Liver (tissue), 9 donors: ENCODE results near the gene RBM34. TPM values are rescaled to one million over a fixed set of nuclear protein-coding genes. Genes with fewer than 3 reads are reported as not detected.

Experiments used
- DNase-seq: peaks from one replicate; pipeline ENCODE4 v3.0.0-alpha.2; 2017; ENCODE audit warnings: low spot score
- H3K27ac ChIP-seq, 2 donors: one replicate each; pipeline ENCODE4 v1.7.0; 2013; ENCODE audit warnings: inconsistent platforms in 2 of 2, low read length in 2 of 2, control low read depth in 1 of 2, low read depth in 1 of 2, mild to moderate bottlenecking in 1 of 2
- H3K27me3 ChIP-seq, 4 donors: one replicate each; pipeline versions ENCODE4 v1.6.1 to v1.7.0; 2013; ENCODE audit warnings: low read length in 3 of 4, inconsistent platforms in 1 of 4, mild to moderate bottlenecking in 1 of 4, moderate library complexity in 1 of 4; ENCODE audit not compliant: control insufficient read depth in 4 of 4, insufficient read depth in 4 of 4
- H3K36me3 ChIP-seq, 4 donors: one replicate each; pipeline versions ENCODE4 v1.6.1 to v1.7.0; 2013; ENCODE audit warnings: low read length in 3 of 4, mild to moderate bottlenecking in 3 of 4, low read depth in 1 of 4, moderate library complexity in 1 of 4; ENCODE audit not compliant: control insufficient read depth in 4 of 4, insufficient read depth in 3 of 4
- H3K4me1 ChIP-seq, 4 donors: one replicate each; pipeline versions ENCODE4 v1.6.1 to v1.7.0; 2013; ENCODE audit warnings: low read length in 3 of 4, mild to moderate bottlenecking in 3 of 4, moderate library complexity in 1 of 4; ENCODE audit not compliant: control insufficient read depth in 4 of 4, insufficient read depth in 4 of 4
- H3K4me3 ChIP-seq, 3 donors: one replicate each; pipeline versions ENCODE4 v1.6.1 to v1.7.0; 2013; ENCODE audit warnings: low read length in 3 of 3, control low read depth in 1 of 3, low read depth in 1 of 3, mild to moderate bottlenecking in 1 of 3
- H3K9ac ChIP-seq, 2 donors: one replicate each; pipeline ENCODE4 v1.7.0; 2013; ENCODE audit warnings: low read length in 2 of 2, mild to moderate bottlenecking in 2 of 2, moderate library complexity in 2 of 2, control low read depth in 1 of 2, low read depth in 1 of 2
- H3K9me3 ChIP-seq, 4 donors: one replicate each; pipeline versions ENCODE4 v1.6.1 to v1.7.0; 2013; ENCODE audit warnings: low read length in 3 of 4; ENCODE audit not compliant: control insufficient read depth in 4 of 4
- EGR1 ChIP-seq, 2 donors: IDR thresholded peaks; 2 replicates each; pipeline ENCODE4 v1.6.1; 2016 to 2018; ENCODE audit warnings: antibody characterized with exemption in 2 of 2, low read depth in 2 of 2
- FOXA1 ChIP-seq: IDR thresholded peaks from 2 replicates; pipeline ENCODE4 v1.6.1; 2016; ENCODE audit warnings: antibody characterized with exemption
- FOXA2 ChIP-seq: IDR thresholded peaks from 2 replicates; pipeline ENCODE4 v1.6.1; 2016; ENCODE audit warnings: antibody characterized with exemption
- HNF4A ChIP-seq, 2 donors: conservative IDR thresholded peaks; 2 replicates each; pipeline ENCODE4 v1.6.1; 2016; ENCODE audit warnings: antibody characterized with exemption in 2 of 2, mild to moderate bottlenecking in 2 of 2
- HNF4G ChIP-seq: IDR thresholded peaks from 2 replicates; pipeline ENCODE4 v1.6.1; 2016; ENCODE audit warnings: antibody characterized with exemption
- JUND ChIP-seq, 2 donors: IDR thresholded peaks; 2 replicates each; pipeline ENCODE4 v1.6.1; 2016; ENCODE audit warnings: antibody characterized with exemption in 2 of 2
- NR2F2 ChIP-seq: IDR thresholded peaks from 2 replicates; pipeline ENCODE4 v1.6.1; 2016; ENCODE audit warnings: antibody characterized with exemption
- RAD21 ChIP-seq, 2 donors: IDR thresholded peaks; 2 replicates each; pipeline ENCODE4 v1.6.1; 2016; ENCODE audit warnings: antibody characterized with exemption in 2 of 2, mild to moderate bottlenecking in 2 of 2
- RXRA ChIP-seq, 2 donors: IDR thresholded peaks; 2 replicates each; pipeline ENCODE4 v1.6.1; 2017 to 2018; ENCODE audit warnings: antibody characterized with exemption in 2 of 2, mild to moderate bottlenecking in 1 of 2
- SP1 ChIP-seq: IDR thresholded peaks from 2 replicates; pipeline ENCODE4 v1.6.1; 2018; ENCODE audit warnings: antibody characterized with exemption, mild to moderate bottlenecking
- TAF1 ChIP-seq: conservative IDR thresholded peaks from 2 replicates; pipeline ENCODE4 v1.6.1; 2016; ENCODE audit warnings: antibody characterized with exemption, mild to moderate bottlenecking
- YY1 ChIP-seq: IDR thresholded peaks from 2 replicates; pipeline ENCODE4 v1.6.1; 2016; ENCODE audit warnings: antibody characterized with exemption, mild to moderate bottlenecking
- WGBS: extraction: QIAGEN DNeasy Blood & Tissue Kit; methylation state at CpG from one replicate; pipeline ENCODE4 v1.1.7; 2013; 5-methylcytosine and 5-hydroxymethylcytosine counted together
- polyA plus RNA-seq, 2 donors: library from polyadenylated mRNA; stranded (reverse) in 1 of 2; unstranded in 1 of 2; fragments of 200-250 nt in 1 of 2; fragments of >200 nt in 1 of 2; fragmentation: Nextera tagmentation in 1 of 2; extraction: Ambion mirVana in 1 of 2; gene quantifications; one replicate each; pipeline versions ENCODE4 v1.2.1 to v1.2.3, GENCODE V29; 2013 to 2015
- total RNA-seq, 2 donors: library from RNA; depleted of rRNA; stranded (reverse); fragments of >200 nt; gene quantifications; one replicate each; pipeline ENCODE4 v1.2.3, GENCODE V29; 2014
- TF ChIP-seq, protein P1 (sequence below): IDR thresholded peaks from 2 replicates; pipeline ENCODE4 v1.6.1; 2016; ENCODE audit warnings: antibody characterized with exemption
- TF ChIP-seq, protein P2 (sequence below): IDR thresholded peaks from 2 replicates; pipeline ENCODE4 v1.6.1; 2016; ENCODE audit warnings: antibody characterized with exemption
- TF ChIP-seq, protein P3 (sequence below): fragments of 150-350 bp; IDR thresholded peaks from 2 replicates; pipeline ENCODE4 v1.5.1; 2017; ENCODE audit warnings: improper control_type of control experiment, low read depth, low read length; ENCODE audit not compliant: missing input control
- TF ChIP-seq, protein P4 (sequence below): IDR thresholded peaks from 2 replicates; pipeline ENCODE4 v1.6.1; 2016; ENCODE audit warnings: antibody characterized with exemption, mild to moderate bottlenecking
- donor health status: healthy.
- donor health status: healthy.
- donor health status: healthy.
- donor health status: healthy.
- donor health status: healthy.

RBM34 gene
- total and polyA plus RNA-seq, 4 donors: 15.6 to 30.2 (median 18.8) TPM

DNA sequence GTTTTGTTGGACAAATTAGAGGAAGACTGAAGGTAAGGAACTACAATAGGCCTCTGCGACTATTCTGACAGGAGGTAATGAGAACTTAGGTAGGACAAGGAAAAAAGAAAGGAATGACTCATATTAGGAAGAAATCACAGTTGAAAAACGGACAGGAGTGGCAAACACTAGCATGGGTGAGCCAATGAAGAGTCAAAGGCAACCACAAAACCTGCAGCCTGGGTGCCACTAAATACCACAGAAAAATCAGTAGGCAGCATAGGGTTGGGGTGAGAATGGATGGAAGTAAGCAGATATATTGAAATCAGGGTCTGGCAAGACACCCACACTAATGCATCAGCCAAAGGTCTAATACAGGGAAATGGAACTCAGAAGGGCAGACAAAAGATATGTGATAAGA, 10.0 kb downstream of the RBM34 start:
- H3K4me1 ChIP-seq: no peaks in the 10 kb centered on the region
- H3K4me3 ChIP-seq: no peak overlapping the region
- H3K9ac ChIP-seq: no peak overlapping the region
- TF ChIP-seq, protein P1, sequence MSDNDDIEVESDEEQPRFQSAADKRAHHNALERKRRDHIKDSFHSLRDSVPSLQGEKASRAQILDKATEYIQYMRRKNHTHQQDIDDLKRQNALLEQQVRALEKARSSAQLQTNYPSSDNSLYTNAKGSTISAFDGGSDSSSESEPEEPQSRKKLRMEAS: no peak
- TF ChIP-seq EGR1 (IDR thresholded peaks at IDR 0.05; ENCODE audit: low read depth in 2 of 2): no peak
- no peak for TF ChIP-seq RXRA (IDR thresholded peaks at IDR 0.05)
- no peak for TF ChIP-seq JUND (IDR thresholded peaks at IDR 0.05)
- no peak for TF ChIP-seq RAD21 (IDR thresholded peaks at IDR 0.05)
- TF ChIP-seq YY1: no peak
- TF ChIP-seq NR2F2: no peak
- TF ChIP-seq, protein P2, sequence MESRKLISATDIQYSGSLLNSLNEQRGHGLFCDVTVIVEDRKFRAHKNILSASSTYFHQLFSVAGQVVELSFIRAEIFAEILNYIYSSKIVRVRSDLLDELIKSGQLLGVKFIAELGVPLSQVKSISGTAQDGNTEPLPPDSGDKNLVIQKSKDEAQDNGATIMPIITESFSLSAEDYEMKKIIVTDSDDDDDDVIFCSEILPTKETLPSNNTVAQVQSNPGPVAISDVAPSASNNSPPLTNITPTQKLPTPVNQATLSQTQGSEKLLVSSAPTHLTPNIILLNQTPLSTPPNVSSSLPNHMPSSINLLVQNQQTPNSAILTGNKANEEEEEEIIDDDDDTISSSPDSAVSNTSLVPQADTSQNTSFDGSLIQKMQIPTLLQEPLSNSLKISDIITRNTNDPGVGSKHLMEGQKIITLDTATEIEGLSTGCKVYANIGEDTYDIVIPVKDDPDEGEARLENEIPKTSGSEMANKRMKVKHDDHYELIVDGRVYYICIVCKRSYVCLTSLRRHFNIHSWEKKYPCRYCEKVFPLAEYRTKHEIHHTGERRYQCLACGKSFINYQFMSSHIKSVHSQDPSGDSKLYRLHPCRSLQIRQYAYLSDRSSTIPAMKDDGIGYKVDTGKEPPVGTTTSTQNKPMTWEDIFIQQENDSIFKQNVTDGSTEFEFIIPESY: no peak
- H3K27me3 ChIP-seq: no peaks in the 10 kb centered on the region
- no peaks in the 10 kb centered on the region for H3K9me3 ChIP-seq
- peaks cover 5 to 50% (median 40%) of the 10 kb centered on the region in 4 donors for H3K36me3 ChIP-seq
- no peak overlapping the region for H3K27ac ChIP-seq
- no peak for DNase-seq
- 90% methylated on average over 2 of the region's 2 CpGs for WGBS

DNA sequence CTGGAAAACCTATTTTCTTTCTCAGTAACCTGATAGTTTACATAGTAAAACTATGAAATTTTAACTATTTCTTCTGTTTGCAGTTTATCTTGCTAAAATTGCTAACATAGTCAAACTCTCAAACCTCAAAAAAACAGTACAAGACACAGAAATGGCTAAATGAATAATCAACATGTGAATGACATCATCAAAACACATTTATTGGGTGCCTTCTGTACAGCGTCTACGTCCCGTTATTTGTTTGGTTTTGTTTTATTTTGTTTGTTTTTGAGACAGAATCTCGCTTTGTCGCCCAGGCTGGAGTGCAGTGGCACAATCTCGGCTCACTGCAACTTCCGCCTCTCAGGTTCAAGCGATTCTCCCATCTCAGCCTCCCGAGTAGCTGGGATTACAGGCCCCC, 11.2 kb downstream of the RBM34 start:
- WGBS: 90% methylated on average over 9 of the region's 9 CpGs
- Histone ChIP-seq H3K4me1 (no peaks in the 10 kb centered on the region), H3K9ac (no peak overlapping the region), H3K27ac (no peak overlapping the region), H3K36me3 (peaks cover 8 to 54% (median 42%) of the 10 kb centered on the region in 4 donors), H3K27me3 (no peaks in the 10 kb centered on the region), H3K9me3 (no peaks in the 10 kb centered on the region), H3K4me3 (no peak overlapping the region)
- no peak for DNase-seq
- TF ChIP-seq EGR1 (IDR thresholded peaks at IDR 0.05; ENCODE audit: low read depth in 2 of 2): no peak
- TF ChIP-seq, protein P3, sequence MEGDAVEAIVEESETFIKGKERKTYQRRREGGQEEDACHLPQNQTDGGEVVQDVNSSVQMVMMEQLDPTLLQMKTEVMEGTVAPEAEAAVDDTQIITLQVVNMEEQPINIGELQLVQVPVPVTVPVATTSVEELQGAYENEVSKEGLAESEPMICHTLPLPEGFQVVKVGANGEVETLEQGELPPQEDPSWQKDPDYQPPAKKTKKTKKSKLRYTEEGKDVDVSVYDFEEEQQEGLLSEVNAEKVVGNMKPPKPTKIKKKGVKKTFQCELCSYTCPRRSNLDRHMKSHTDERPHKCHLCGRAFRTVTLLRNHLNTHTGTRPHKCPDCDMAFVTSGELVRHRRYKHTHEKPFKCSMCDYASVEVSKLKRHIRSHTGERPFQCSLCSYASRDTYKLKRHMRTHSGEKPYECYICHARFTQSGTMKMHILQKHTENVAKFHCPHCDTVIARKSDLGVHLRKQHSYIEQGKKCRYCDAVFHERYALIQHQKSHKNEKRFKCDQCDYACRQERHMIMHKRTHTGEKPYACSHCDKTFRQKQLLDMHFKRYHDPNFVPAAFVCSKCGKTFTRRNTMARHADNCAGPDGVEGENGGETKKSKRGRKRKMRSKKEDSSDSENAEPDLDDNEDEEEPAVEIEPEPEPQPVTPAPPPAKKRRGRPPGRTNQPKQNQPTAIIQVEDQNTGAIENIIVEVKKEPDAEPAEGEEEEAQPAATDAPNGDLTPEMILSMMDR: no peak
- TF ChIP-seq, protein P1: no peak
- TF ChIP-seq YY1: no peak
- TF ChIP-seq, protein P4, sequence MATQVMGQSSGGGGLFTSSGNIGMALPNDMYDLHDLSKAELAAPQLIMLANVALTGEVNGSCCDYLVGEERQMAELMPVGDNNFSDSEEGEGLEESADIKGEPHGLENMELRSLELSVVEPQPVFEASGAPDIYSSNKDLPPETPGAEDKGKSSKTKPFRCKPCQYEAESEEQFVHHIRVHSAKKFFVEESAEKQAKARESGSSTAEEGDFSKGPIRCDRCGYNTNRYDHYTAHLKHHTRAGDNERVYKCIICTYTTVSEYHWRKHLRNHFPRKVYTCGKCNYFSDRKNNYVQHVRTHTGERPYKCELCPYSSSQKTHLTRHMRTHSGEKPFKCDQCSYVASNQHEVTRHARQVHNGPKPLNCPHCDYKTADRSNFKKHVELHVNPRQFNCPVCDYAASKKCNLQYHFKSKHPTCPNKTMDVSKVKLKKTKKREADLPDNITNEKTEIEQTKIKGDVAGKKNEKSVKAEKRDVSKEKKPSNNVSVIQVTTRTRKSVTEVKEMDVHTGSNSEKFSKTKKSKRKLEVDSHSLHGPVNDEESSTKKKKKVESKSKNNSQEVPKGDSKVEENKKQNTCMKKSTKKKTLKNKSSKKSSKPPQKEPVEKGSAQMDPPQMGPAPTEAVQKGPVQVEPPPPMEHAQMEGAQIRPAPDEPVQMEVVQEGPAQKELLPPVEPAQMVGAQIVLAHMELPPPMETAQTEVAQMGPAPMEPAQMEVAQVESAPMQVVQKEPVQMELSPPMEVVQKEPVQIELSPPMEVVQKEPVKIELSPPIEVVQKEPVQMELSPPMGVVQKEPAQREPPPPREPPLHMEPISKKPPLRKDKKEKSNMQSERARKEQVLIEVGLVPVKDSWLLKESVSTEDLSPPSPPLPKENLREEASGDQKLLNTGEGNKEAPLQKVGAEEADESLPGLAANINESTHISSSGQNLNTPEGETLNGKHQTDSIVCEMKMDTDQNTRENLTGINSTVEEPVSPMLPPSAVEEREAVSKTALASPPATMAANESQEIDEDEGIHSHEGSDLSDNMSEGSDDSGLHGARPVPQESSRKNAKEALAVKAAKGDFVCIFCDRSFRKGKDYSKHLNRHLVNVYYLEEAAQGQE: no peak
- no peak for TF ChIP-seq NR2F2
- no peak for TF ChIP-seq FOXA1
- TF ChIP-seq RXRA (IDR thresholded peaks at IDR 0.05): no peak
- TF ChIP-seq HNF4G: no peak
- TF ChIP-seq TAF1: no peak
- TF ChIP-seq FOXA2: no peak
- no peak for TF ChIP-seq SP1
- TF ChIP-seq HNF4A (conservative IDR thresholded peaks at IDR 0.05): no peak
- TF ChIP-seq, protein P2: no peak
